Smooth muscle cell (in vitro differentiated cells): ENCODE measurements around the gene SIRPD. TPM values are rescaled to one million over a fixed set of nuclear protein-coding genes. Genes with fewer than 3 reads are reported as not detected.

Experiments
- DNase-seq: peaks from one replicate; lab custom pipeline; 2025; ENCODE audit not compliant: unreplicated experiment; lab: John Stamatoyannopoulos, UW
- H2AFZ ChIP-seq: fragments of 200-600 bp; sonication (generic); 2 replicates; pipeline ENCODE4 v1.6.0; 2016; ENCODE audit warnings: antibody characterized with exemption, low read depth, mild to moderate bottlenecking
- H3F3A ChIP-seq: fragments of 200-600 bp; sonication (generic); 2 replicates; pipeline ENCODE4 v1.6.0; 2017; ENCODE audit warnings: antibody characterized with exemption, low read depth
- H3K27ac ChIP-seq: fragments of 200-600 bp; sonication (generic); 2 replicates; pipeline ENCODE4 v1.5.1; 2016; ENCODE audit warnings: low read depth, mild to moderate bottlenecking
- H3K27me3 ChIP-seq: fragments of 200-600 bp; sonication (generic); 2 replicates; pipeline ENCODE4 v1.6.1; 2016; ENCODE audit warnings: low read depth, mild to moderate bottlenecking
- H3K36me3 ChIP-seq: fragments of 200-600 bp; sonication (generic); 2 replicates; pipeline ENCODE4 v1.5.1; 2016; ENCODE audit warnings: low read depth
- H3K4me1 ChIP-seq: fragments of 200-600 bp; sonication (generic); 2 replicates; pipeline ENCODE4 v1.5.1; 2016; ENCODE audit warnings: low read depth
- H3K4me2 ChIP-seq: fragments of 200-600 bp; sonication (generic); 2 replicates; pipeline ENCODE4 v1.6.0; 2016; ENCODE audit warnings: mild to moderate bottlenecking
- H3K4me3 ChIP-seq: fragments of 200-600 bp; sonication (generic); 2 replicates; pipeline ENCODE4 v1.5.1; 2016; ENCODE audit warnings: mild to moderate bottlenecking
- H3K79me2 ChIP-seq: fragments of 200-600 bp; sonication (generic); 2 replicates; pipeline ENCODE4 v1.6.0; 2016; ENCODE audit warnings: low read depth, mild to moderate bottlenecking
- H3K9ac ChIP-seq: fragments of 200-600 bp; sonication (generic); 2 replicates; pipeline ENCODE4 v1.6.0; 2016; ENCODE audit warnings: low read depth
- H3K9me3 ChIP-seq: fragments of 200-600 bp; sonication (generic); replicated peaks from 2 replicates; pipeline ENCODE4 v1.5.1; 2016; ENCODE audit warnings: low read depth
- H4K20me1 ChIP-seq: fragments of 200-600 bp; sonication (generic); 2 replicates; pipeline ENCODE4 v1.6.0; 2016; ENCODE audit warnings: low read depth
- CTCF ChIP-seq: fragments of 200-600 bp; sonication (generic); IDR thresholded peaks from 2 replicates; pipeline ENCODE4 v1.5.1; 2017; ENCODE audit warnings: borderline replicate concordance, mild to moderate bottlenecking, antibody characterized with exemption; ENCODE audit not compliant: insufficient read depth, poor library complexity, severe bottlenecking
- WGBS: methylation state at CpG from one replicate; pipeline ENCODE4 v1.1.7; 2016; ENCODE audit warnings: low lambda C conversion rate; 5-methylcytosine and 5-hydroxymethylcytosine counted together
- polyA plus RNA-seq: library from polyadenylated mRNA; unstranded; fragments of >200 nt; fragmentation: Nextera tagmentation; extraction: Ambion mirVana; gene quantifications from 2 replicates; pipeline ENCODE4 v1.2.1, GENCODE V29; 2016
- total RNA-seq: library from RNA; depleted of rRNA; stranded (reverse); fragments of >200 nt; gene quantifications from 2 replicates; pipeline ENCODE4 v1.2.3, GENCODE V29; 2014

The SIRPD gene
- total and polyA plus RNA-seq, 2 experiments from 2014 or later: not detected

- H3K4me3 ChIP-seq: no peak overlapping the region
- no peak overlapping the region for H3K4me2 ChIP-seq
- H3K27me3 ChIP-seq: no peaks in the 10 kb centered on the region
- WGBS: 78% methylated on average over 2 of the region's 2 CpGs
- no peaks in the 10 kb centered on the region for H3K79me2 ChIP-seq
- H3K9me3 ChIP-seq: no peaks in the 10 kb centered on the region
- H3K27ac ChIP-seq: no peak overlapping the region
- H4K20me1 ChIP-seq: no peaks in the 10 kb centered on the region
- no peak for TF ChIP-seq CTCF
- H3K9ac ChIP-seq: no peak overlapping the region
- no peak for DNase-seq
- no peaks in the 10 kb centered on the region for H3K36me3 ChIP-seq
- H2AFZ ChIP-seq: no peak overlapping the region
- H3F3A ChIP-seq: no peaks in the 10 kb centered on the region
- H3K4me1 ChIP-seq: no peaks in the 10 kb centered on the region
Observed at GRCh38 chr20:1565461-1565860, 8.0 kb upstream of the SIRPD start.

GRCh38 chr20:1563598-1563997, 6.1 kb upstream of the SIRPD start:
- H3F3A ChIP-seq: no peaks in the 10 kb centered on the region
- H3K4me2 ChIP-seq: no peak overlapping the region
- H3K9ac ChIP-seq: no peak overlapping the region
- no peak overlapping the region for H3K27ac ChIP-seq
- no peaks in the 10 kb centered on the region for H4K20me1 ChIP-seq
- no peaks in the 10 kb centered on the region for H3K9me3 ChIP-seq
- H3K36me3 ChIP-seq: no peaks in the 10 kb centered on the region
- H3K4me3 ChIP-seq: no peak overlapping the region
- H3K79me2 ChIP-seq: no peaks in the 10 kb centered on the region
- TF ChIP-seq CTCF: no peak
- no peaks in the 10 kb centered on the region for H3K27me3 ChIP-seq
- no peaks in the 10 kb centered on the region for H3K4me1 ChIP-seq
- 88% methylated on average over 2 of the region's 2 CpGs for WGBS
- no peak for DNase-seq
- no peak overlapping the region for H2AFZ ChIP-seq

- DNase-seq: no peak
- no peak for TF ChIP-seq CTCF
- Histone ChIP-seq H3K27me3 (no peaks in the 10 kb centered on the region), H3K27ac (no peak overlapping the region), H3K4me2 (no peak overlapping the region), H3K4me3 (no peak overlapping the region), H3F3A (no peaks in the 10 kb centered on the region), H3K9ac (no peak overlapping the region), H2AFZ (no peak overlapping the region), H3K36me3 (no peaks in the 10 kb centered on the region), H3K79me2 (no peaks in the 10 kb centered on the region), H3K4me1 (no peaks in the 10 kb centered on the region), H4K20me1 (no peaks in the 10 kb centered on the region), H3K9me3 (no peaks in the 10 kb centered on the region)
- WGBS: 81% methylated on average over 2 of the region's 2 CpGs
Observed at GRCh38 chr20:1562622-1563021, 5.1 kb upstream of the SIRPD start.

- 71% methylated on average over 2 of the region's 2 CpGs for WGBS
- Histone ChIP-seq H3K4me2 (no peak overlapping the region), H3K27ac (no peak overlapping the region), H3K36me3 (no peaks in the 10 kb centered on the region), H3K9me3 (no peaks in the 10 kb centered on the region), H3K4me1 (no peaks in the 10 kb centered on the region), H4K20me1 (no peaks in the 10 kb centered on the region), H2AFZ (no peak overlapping the region), H3K27me3 (no peaks in the 10 kb centered on the region), H3K79me2 (no peaks in the 10 kb centered on the region), H3F3A (no peaks in the 10 kb centered on the region), H3K4me3 (no peak overlapping the region), H3K9ac (no peak overlapping the region)
- no peak for TF ChIP-seq CTCF
- no peak for DNase-seq
Observed at GRCh38 chr20:1561350-1561749, 3.8 kb upstream of the SIRPD start.
